ENCODE measurements around the gene MAP4K2. TPM values are rescaled to one million over a fixed set of nuclear protein-coding genes. Genes with fewer than 3 reads are reported as not detected.

The MAP4K2 gene
- total and polyA plus RNA-seq, 2 experiments from 2014 or later: 9.9 to 42.6 TPM

DNA sequence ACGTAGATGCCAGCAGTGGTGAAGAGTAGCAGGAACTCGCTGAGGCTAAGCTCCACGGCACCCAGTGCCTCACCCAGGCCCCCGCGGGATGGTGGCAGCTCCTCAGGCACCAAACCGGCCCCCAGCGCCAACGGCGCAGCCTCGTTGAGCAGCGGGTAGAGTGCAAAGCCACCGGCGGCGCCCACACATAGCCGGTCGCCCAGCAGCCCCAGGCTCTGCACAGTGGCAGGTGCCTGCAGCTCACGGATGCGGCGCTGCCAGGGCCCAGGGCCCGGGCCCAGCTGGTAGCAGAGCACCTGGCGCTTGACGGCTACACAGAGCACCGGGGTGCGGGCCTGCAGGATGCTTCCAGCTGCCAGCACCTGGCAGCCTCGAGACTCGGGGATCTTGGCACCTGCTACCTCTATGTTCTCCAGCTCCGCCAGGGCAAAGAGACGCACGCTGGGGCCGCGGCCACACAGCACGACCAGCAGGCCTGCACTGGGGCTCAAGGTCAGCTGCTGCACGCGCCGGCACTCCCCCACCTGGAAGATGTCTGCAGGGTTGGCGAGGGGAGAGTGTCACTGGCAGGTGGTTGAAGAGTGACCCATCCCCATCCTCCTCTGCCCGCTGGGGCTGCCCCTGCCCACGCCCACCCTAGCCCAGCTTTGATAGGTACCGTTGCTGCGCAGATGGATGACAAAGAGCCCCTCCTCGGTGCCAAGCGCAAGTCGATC is 26.7 kb upstream of the MAP4K2 start:
- no peak overlapping the region for H3K4me3 Mint-ChIP-seq
- DNase-seq (ENCODE audit: low spot score): no peak
- Histone ChIP-seq H3K9me2 (ENCODE audit: insufficient read depth) (no peaks in the 10 kb centered on the region), H3F3A (replicated peaks; ENCODE audit: low read depth) (no peaks in the 10 kb centered on the region), H3K79me2 (replicated peaks; ENCODE audit: insufficient read depth) (no peaks in the 10 kb centered on the region), H3K4me3 (no peak overlapping the region), H4K20me1 (replicated peaks; ENCODE audit: insufficient read depth) (no peaks in the 10 kb centered on the region), H2AFZ (no peak overlapping the region), H3K27ac (ENCODE audit: low read depth) (no peak overlapping the region), H3K4me2 (no peak overlapping the region), H3K27me3 (ENCODE audit: insufficient read depth) (no peaks in the 10 kb centered on the region), H3K36me3 (ENCODE audit: insufficient read depth) (no peaks in the 10 kb centered on the region), H3K4me1 (ENCODE audit: insufficient read depth) (no peaks in the 10 kb centered on the region)
- no peaks in the 10 kb centered on the region for H3K27me3 Mint-ChIP-seq (ENCODE audit: insufficient read depth, low read depth, poor library complexity)
- ATAC-seq: no peak
- H3K9me3 Mint-ChIP-seq: no peaks in the 10 kb centered on the region
- TF ChIP-seq CREB1 (CRISPR knock-in tag; IDR thresholded peaks at IDR 0.05; ENCODE audit: low read depth) (no peak), JUNB (IDR thresholded peaks at IDR 0.05; ENCODE audit: unreplicated experiment) (no peak), EZH2phosphoT487 (IDR thresholded peaks at IDR 0.05; ENCODE audit: unreplicated experiment) (no peak), ZNF462 (CRISPR knock-in tag; IDR thresholded peaks at IDR 0.05) (no peak), STAT1 (IDR thresholded peaks at IDR 0.05; ENCODE audit: unreplicated experiment) (no peak), ZNF331 (CRISPR knock-in tag; IDR thresholded peaks at IDR 0.05; ENCODE audit: low read depth) (no peak), EZH2 (IDR thresholded peaks at IDR 0.05; ENCODE audit: low read depth, unreplicated experiment) (no peak), ZNF114 (CRISPR knock-in tag; IDR thresholded peaks at IDR 0.05) (no peak), POLR2AphosphoS5 (IDR thresholded peaks at IDR 0.05; ENCODE audit: low read depth) (no peak), CTCF (conservative IDR thresholded peaks at IDR 0.05; ENCODE audit: low read depth in 2 of 2) (no peak)
- TF ChIP-seq, protein P1, sequence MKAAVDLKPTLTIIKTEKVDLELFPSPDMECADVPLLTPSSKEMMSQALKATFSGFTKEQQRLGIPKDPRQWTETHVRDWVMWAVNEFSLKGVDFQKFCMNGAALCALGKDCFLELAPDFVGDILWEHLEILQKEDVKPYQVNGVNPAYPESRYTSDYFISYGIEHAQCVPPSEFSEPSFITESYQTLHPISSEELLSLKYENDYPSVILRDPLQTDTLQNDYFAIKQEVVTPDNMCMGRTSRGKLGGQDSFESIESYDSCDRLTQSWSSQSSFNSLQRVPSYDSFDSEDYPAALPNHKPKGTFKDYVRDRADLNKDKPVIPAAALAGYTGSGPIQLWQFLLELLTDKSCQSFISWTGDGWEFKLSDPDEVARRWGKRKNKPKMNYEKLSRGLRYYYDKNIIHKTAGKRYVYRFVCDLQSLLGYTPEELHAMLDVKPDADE (IDR thresholded peaks at IDR 0.05): no peak
- TF ChIP-seq, protein P2, sequence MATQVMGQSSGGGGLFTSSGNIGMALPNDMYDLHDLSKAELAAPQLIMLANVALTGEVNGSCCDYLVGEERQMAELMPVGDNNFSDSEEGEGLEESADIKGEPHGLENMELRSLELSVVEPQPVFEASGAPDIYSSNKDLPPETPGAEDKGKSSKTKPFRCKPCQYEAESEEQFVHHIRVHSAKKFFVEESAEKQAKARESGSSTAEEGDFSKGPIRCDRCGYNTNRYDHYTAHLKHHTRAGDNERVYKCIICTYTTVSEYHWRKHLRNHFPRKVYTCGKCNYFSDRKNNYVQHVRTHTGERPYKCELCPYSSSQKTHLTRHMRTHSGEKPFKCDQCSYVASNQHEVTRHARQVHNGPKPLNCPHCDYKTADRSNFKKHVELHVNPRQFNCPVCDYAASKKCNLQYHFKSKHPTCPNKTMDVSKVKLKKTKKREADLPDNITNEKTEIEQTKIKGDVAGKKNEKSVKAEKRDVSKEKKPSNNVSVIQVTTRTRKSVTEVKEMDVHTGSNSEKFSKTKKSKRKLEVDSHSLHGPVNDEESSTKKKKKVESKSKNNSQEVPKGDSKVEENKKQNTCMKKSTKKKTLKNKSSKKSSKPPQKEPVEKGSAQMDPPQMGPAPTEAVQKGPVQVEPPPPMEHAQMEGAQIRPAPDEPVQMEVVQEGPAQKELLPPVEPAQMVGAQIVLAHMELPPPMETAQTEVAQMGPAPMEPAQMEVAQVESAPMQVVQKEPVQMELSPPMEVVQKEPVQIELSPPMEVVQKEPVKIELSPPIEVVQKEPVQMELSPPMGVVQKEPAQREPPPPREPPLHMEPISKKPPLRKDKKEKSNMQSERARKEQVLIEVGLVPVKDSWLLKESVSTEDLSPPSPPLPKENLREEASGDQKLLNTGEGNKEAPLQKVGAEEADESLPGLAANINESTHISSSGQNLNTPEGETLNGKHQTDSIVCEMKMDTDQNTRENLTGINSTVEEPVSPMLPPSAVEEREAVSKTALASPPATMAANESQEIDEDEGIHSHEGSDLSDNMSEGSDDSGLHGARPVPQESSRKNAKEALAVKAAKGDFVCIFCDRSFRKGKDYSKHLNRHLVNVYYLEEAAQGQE (IDR thresholded peaks at IDR 0.05; ENCODE audit: unreplicated experiment): no peak
- peaks cover 11% of the 10 kb centered on the region; the same call in 2 of the 3 replicates for H3K36me3 Mint-ChIP-seq (ENCODE audit: low read depth)
- no peak overlapping the region for H3K27ac Mint-ChIP-seq
- H3K4me1 Mint-ChIP-seq: no peaks in the 10 kb centered on the region
